H1 (cell line): Measurements from ENCODE around the gene RNF212B. TPM values are rescaled to one million over a fixed set of nuclear protein-coding genes. Genes with fewer than 3 reads are reported as not detected.

Source experiments
- CTCF ChIA-PET: fragments of 300-600 bp; sonication (Branson Sonifier 250); formaldehyde crosslinking; loops from one replicate; lab custom pipeline; 2021; ENCODE audit not compliant: partially characterized antibody; lab: Charles Lee
- POLR2A ChIA-PET: fragments of 300-600 bp; sonication (Branson Sonifier 250); formaldehyde crosslinking; loops from one replicate; lab custom pipeline; 2021; ENCODE audit warnings: inconsistent platforms; ENCODE audit not compliant: partially characterized antibody; lab: Charles Lee
- DNase-seq, 2 experiments: peaks; one replicate each; pipeline versions ENCODE4 v3.0.0 to v3.0.0-alpha.2; 2010 to 2022; ENCODE audit warnings: low spot score in 2 of 2, low read depth in 1 of 2, mixed read lengths in 1 of 2
- FAIRE-seq: peaks from 2 replicates; lab custom pipeline; 2011; peaks lifted over from hg19 to GRCh38; lab: Jason Lieb, UNC
- H2AFZ ChIP-seq: 2 replicates; pipeline ENCODE4 v1.8.1; 2012; ENCODE audit warnings: low read length, inconsistent platforms
- H2AK5ac ChIP-seq: 2 replicates; pipeline ENCODE4 v1.6.1; 2013; ENCODE audit warnings: low read depth, low read length
- H2BK120ac ChIP-seq: replicated peaks from 2 replicates; pipeline ENCODE3; 2013; ENCODE audit warnings: low read depth, low read length, inconsistent platforms
- H2BK12ac ChIP-seq: 2 replicates; pipeline ENCODE4 v1.6.1; 2013; ENCODE audit warnings: low read depth, low read length
- H2BK15ac ChIP-seq: 2 replicates; pipeline ENCODE4 v1.6.1; 2013; ENCODE audit warnings: low read length
- H2BK20ac ChIP-seq: 2 replicates; pipeline ENCODE4 v1.6.1; 2013; ENCODE audit warnings: low read length
- H2BK5ac ChIP-seq: 2 replicates; pipeline ENCODE4 v1.6.1; 2013; ENCODE audit warnings: low read depth, low read length
- H3K14ac ChIP-seq: 2 replicates; pipeline ENCODE4 v1.6.1; 2013; ENCODE audit warnings: inconsistent platforms; ENCODE audit not compliant: insufficient read length
- H3K18ac ChIP-seq: 2 replicates; pipeline ENCODE4 v1.6.1; 2013; ENCODE audit warnings: low read length; ENCODE audit errors: extremely low read depth
- H3K23ac ChIP-seq: 2 replicates; pipeline ENCODE4 v1.6.1; 2013; ENCODE audit warnings: inconsistent platforms; ENCODE audit not compliant: insufficient read length
- H3K23me2 ChIP-seq: 2 replicates; pipeline ENCODE4 v1.6.1; 2013; ENCODE audit warnings: low read depth, low read length
- H3K27ac ChIP-seq: 2 replicates; pipeline ENCODE4 v1.6.1; 2011; ENCODE audit warnings: low read depth, low read length, inconsistent platforms
- H3K27me3 ChIP-seq, 4 experiments: replicated peaks in 1 of 4; 1 replicate in 1 of 4; 2 replicates in 3 of 4; pipeline versions ENCODE4 v1.6.1 to v1.8.1; 2011 to 2013; ENCODE audit warnings: low read length in 3 of 4, mild to moderate bottlenecking in 3 of 4, inconsistent platforms in 2 of 4, mixed read lengths in 2 of 4, moderate library complexity in 1 of 4; ENCODE audit not compliant: control insufficient read depth in 3 of 4, insufficient read depth in 3 of 4; ENCODE audit errors: extremely low read depth in 1 of 4
- H3K36me3 ChIP-seq, 4 experiments: 2 replicates each; pipeline versions ENCODE4 v1.6.1 to v1.8.1; 2011 to 2013; ENCODE audit warnings: mild to moderate bottlenecking in 4 of 4, low read length in 3 of 4, moderate library complexity in 2 of 4, control low read depth in 1 of 4, inconsistent platforms in 1 of 4; ENCODE audit not compliant: insufficient read depth in 4 of 4, control insufficient read depth in 2 of 4
- H3K4ac ChIP-seq: replicated peaks from 2 replicates; pipeline ENCODE3; 2013; ENCODE audit warnings: low read length, low read depth, mixed read lengths, inconsistent platforms; ENCODE audit not compliant: insufficient read length
- H3K4me1 ChIP-seq, 4 experiments: replicated peaks in 1 of 4; 1 replicate in 1 of 4; 2 replicates in 3 of 4; pipeline versions ENCODE4 v1.6.1 to v1.8.1; 2011 to 2013; ENCODE audit warnings: low read length in 3 of 4, inconsistent platforms in 2 of 4, mixed read lengths in 1 of 4; ENCODE audit not compliant: insufficient read depth in 4 of 4, control insufficient read depth in 3 of 4
- H3K4me2 ChIP-seq, 2 experiments: 2 replicates each; pipeline versions ENCODE4 v1.6.1 to v1.8.1; 2011 to 2013; ENCODE audit warnings: low read depth in 2 of 2, low read length in 2 of 2, control low read depth in 1 of 2, inconsistent platforms in 1 of 2, mild to moderate bottlenecking in 1 of 2; ENCODE audit not compliant: insufficient read depth in 1 of 2
- H3K4me3 ChIP-seq, 4 experiments: fragments of 200-600, 300-600 bp in 1 of 4; sonication (generic), shearing (Covaris generic), sonication (Bioruptor Twin) in 1 of 4; 2 replicates each; pipeline versions ENCODE4 v1.5.1 to v1.8.1; 2011 to 2016; ENCODE audit warnings: low read length in 4 of 4, low read depth in 3 of 4, control low read depth in 2 of 4, inconsistent platforms in 2 of 4, mild to moderate bottlenecking in 2 of 4, mixed read lengths in 1 of 4, moderate library complexity in 1 of 4; ENCODE audit not compliant: insufficient read depth in 2 of 4; ENCODE audit errors: extremely low read depth in 1 of 4
- H3K56ac ChIP-seq: replicated peaks from 2 replicates; pipeline ENCODE3; 2013; ENCODE audit warnings: low read depth, mild to moderate bottlenecking, mixed read lengths, low read length, inconsistent platforms; ENCODE audit not compliant: insufficient read length
- H3K79me1 ChIP-seq: 2 replicates; pipeline ENCODE4 v1.6.1; 2013; ENCODE audit warnings: low read depth, low read length, control low read depth
- H3K79me2 ChIP-seq, 2 experiments: 2 replicates each; pipeline versions ENCODE4 v1.6.1 to v1.8.1; 2012 to 2013; ENCODE audit warnings: low read length in 2 of 2, mild to moderate bottlenecking in 2 of 2, inconsistent platforms in 1 of 2; ENCODE audit not compliant: insufficient read depth in 2 of 2, control insufficient read depth in 1 of 2
- H3K9ac ChIP-seq, 4 experiments: replicated peaks in 1 of 4; 1 replicate in 1 of 4; 2 replicates in 3 of 4; pipeline versions ENCODE4 v1.6.1 to v1.8.1; 2011 to 2013; ENCODE audit warnings: low read depth in 3 of 4, low read length in 3 of 4, control low read depth in 2 of 4, mild to moderate bottlenecking in 2 of 4, moderate library complexity in 2 of 4, inconsistent platforms in 1 of 4; ENCODE audit errors: extremely low read depth in 1 of 4
- H3K9me3 ChIP-seq, 2 experiments: 2 replicates each; pipeline versions ENCODE4 v1.6.1 to v1.8.1; 2012 to 2013; ENCODE audit warnings: mild to moderate bottlenecking in 2 of 2, moderate library complexity in 2 of 2, control low read depth in 1 of 2, inconsistent platforms in 1 of 2, low read depth in 1 of 2, low read length in 1 of 2, mixed read lengths in 1 of 2; ENCODE audit not compliant: insufficient read depth in 2 of 2
- H4K20me1 ChIP-seq, 2 experiments: replicated peaks in 1 of 2; 2 replicates each; pipeline versions ENCODE3 to v1.8.1; 2011 to 2013; ENCODE audit warnings: inconsistent platforms in 2 of 2, low read length in 2 of 2, mild to moderate bottlenecking in 1 of 2; ENCODE audit not compliant: insufficient read depth in 2 of 2, control insufficient read depth in 1 of 2
- H4K5ac ChIP-seq: 2 replicates; pipeline ENCODE4 v1.6.1; 2013; ENCODE audit warnings: low read length, low read depth, mixed read lengths, inconsistent platforms; ENCODE audit not compliant: insufficient read length
- H4K8ac ChIP-seq: 2 replicates; pipeline ENCODE4 v1.8.0; 2013; ENCODE audit warnings: mild to moderate bottlenecking, moderate library complexity, low read length, inconsistent platforms; ENCODE audit not compliant: insufficient read depth; ENCODE audit errors: extremely low read depth
- H4K91ac ChIP-seq: replicated peaks from 2 replicates; pipeline ENCODE3; 2013; ENCODE audit warnings: low read length, mixed read lengths, inconsistent platforms; ENCODE audit not compliant: insufficient read length
- CBX5 ChIP-seq: fragments of 300-800, 300-1000 bp; sonication (generic); IDR thresholded peaks from 2 replicates; pipeline ENCODE4 v1.7.1; 2016; ENCODE audit warnings: antibody characterized with exemption, low read length, low read depth
- WGBS, 2 experiments: shearing (Covaris generic) in 1 of 2; methylation state at CpG; one replicate each; pipeline versions ENCODE4 v1.1.6 to v1.1.7; 2013 to 2015; ENCODE audit warnings: low lambda C conversion rate in 2 of 2, mixed read lengths in 2 of 2, inconsistent platforms in 1 of 2, low coverage in 1 of 2, missing lambda C conversion rate in 1 of 2; ENCODE audit not compliant: insufficient replicate concordance in 2 of 2, insufficient coverage in 1 of 2, insufficient read length in 1 of 2; ENCODE audit errors: extremely low coverage in 1 of 2, missing lambda C conversion rate in 1 of 2; 5-methylcytosine and 5-hydroxymethylcytosine counted together
- polyA plus RNA-seq, 7 experiments: library from polyadenylated mRNA; depleted of rRNA in 3 of 7; stranded (reverse) in 5 of 7; unstranded in 2 of 7; fragments of >200 nt in 5 of 7; fragments of 200-250 nt in 2 of 7; gene quantifications; 1 replicate in 5 of 7; 2 replicates in 1 of 7; 4 replicates in 1 of 7; pipeline versions ENCODE4 v1.2.1 to v1.2.3, GENCODE V29; 2011 to 2013; ENCODE audit warnings: missing spikeins in 2 of 7, mixed read lengths in 2 of 7
- total RNA-seq: library from RNA; stranded (reverse); fragmentation: NEBNext Ultra II Directional; extraction: Animal tissue kit (Norgen Biotek cat#: 25700); gene quantifications from 2 replicates; pipeline ENCODE4 v1.2.1, GENCODE V29; 2021

RNF212B gene
- total and polyA plus RNA-seq, 2 of the 8 experiments (the other 6 are each of a cell fraction or from before 2014, with no cell fraction given): 0.95 to 1.2 TPM

GRCh38 chr14:23286902-23287479 lies 49.3 kb downstream of the RNF212B start:
- H3K79me1 ChIP-seq: no peaks in the 10 kb centered on the region
- CTCF ChIA-PET: interaction anchor here (0.6 to 4.0 kb wide), 8 partner anchors 10 to 218 kb away, joined by 3 to 21 read pairs (median 4); no protein-coding TSS in a partner anchor
- H3K27ac ChIP-seq: no peak overlapping the region
- no peak overlapping the region for H2BK5ac ChIP-seq
- no peak overlapping the region for H2BK20ac ChIP-seq
- 70% methylated on average over 6 of the region's 6 CpGs; no CpG with 5 or more reads in 1 of the 2 experiments for WGBS, 2 experiments
- peak overlapping the region; percentile 69 to 98 (median 78); a peak in 7 of 8 replicates for H3K4me3 ChIP-seq
- no peak overlapping the region for H3K23ac ChIP-seq
- peaks cover 7% of the 10 kb centered on the region; the same call in 1 of the 2 replicates for H3K23me2 ChIP-seq
- peaks cover 16 to 39% (median 36%) of the 10 kb centered on the region in 4 experiments for H3K27me3 ChIP-seq
- FAIRE-seq (no peak), DNase-seq (no peak)
- H2BK120ac ChIP-seq: no peak overlapping the region
- H3K4me1 ChIP-seq: no peaks in the 10 kb centered on the region
- no peak overlapping the region for H3K4ac ChIP-seq
- POLR2A ChIA-PET: interaction anchor here (0.7 to 2.3 kb wide), 9 partner anchors 10 to 167 kb away, joined by 3 to 11 read pairs (median 5); partner anchors contain the start of genes BCL2L2, EFS, PABPN1 and PPP1R3E
- no peak overlapping the region for H2AFZ ChIP-seq
- no peak overlapping the region for H4K8ac ChIP-seq
- H3K9ac ChIP-seq: peak overlapping the region in 1 of 4 experiments; percentile 6; a peak in 3 of 7 replicates
- no peak overlapping the region for H2BK12ac ChIP-seq
- H4K5ac ChIP-seq: no peak overlapping the region
- no peak overlapping the region for H4K91ac ChIP-seq
- no peak overlapping the region for H3K18ac ChIP-seq
- peaks cover under 1 to 5% of the 10 kb centered on the region in 2 experiments for H4K20me1 ChIP-seq
- H3K36me3 ChIP-seq: no peaks in the 10 kb centered on the region
- H3K4me2 ChIP-seq: peak overlapping the region; percentile 72 to 78
- no peak for TF ChIP-seq CBX5
- no peaks in the 10 kb centered on the region for H3K9me3 ChIP-seq
- no peak overlapping the region for H3K14ac ChIP-seq
- H3K79me2 ChIP-seq: peaks cover 0 to 5% of the 10 kb centered on the region in 2 experiments; a peak in 1 of 4 replicates
- no peak overlapping the region for H2BK15ac ChIP-seq
- H2AK5ac ChIP-seq: no peak overlapping the region
- H3K56ac ChIP-seq: no peak overlapping the region
